IMR-90 (cell line): ENCODE measurements around the gene MIOX. TPM values are rescaled to one million over a fixed set of nuclear protein-coding genes. Genes with fewer than 3 reads are reported as not detected.

ENCODE experiments used
- ATAC-seq: fragments of 200-7000 bp; cut with Tn5 transposase; 2 replicates; pipeline ENCODE4 v1.9.1; 2020; ENCODE audit warnings: low read depth, mild to moderate bottlenecking, moderate library complexity
- BruUV-seq: library from RNA; stranded (reverse); fragments of 400-500 nt; replicated peaks from 2 replicates; lab custom pipeline; 2021; lab: Mats Ljungman, UMichigan
- CTCF ChIA-PET: fragments of 300-600 bp; formaldehyde crosslinking; extraction: SDS; loops from one replicate; lab custom pipeline; 2021; ENCODE audit warnings: antibody characterized with exemption; lab: Yijun Ruan, JAX
- POLR2A ChIA-PET: fragments of 300-600 bp; sonication (Branson Sonifier 250); formaldehyde crosslinking; loops from one replicate; lab custom pipeline; 2022; ENCODE audit warnings: antibody characterized with exemption; ENCODE audit not compliant: unreplicated experiment; lab: Charles Lee
- DNase-seq: peaks from one replicate; pipeline ENCODE4 v3.0.0; 2013
- H2AFZ ChIP-seq: replicated peaks from 2 replicates; pipeline ENCODE3; 2013; ENCODE audit warnings: low read length, mild to moderate bottlenecking; ENCODE audit not compliant: poor library complexity
- H2AK5ac ChIP-seq: 2 replicates; pipeline ENCODE4 v1.6.1; 2013; ENCODE audit warnings: low read depth, low read length, inconsistent platforms
- H2AK9ac ChIP-seq: replicated peaks from 2 replicates; pipeline ENCODE3; 2013; ENCODE audit warnings: mild to moderate bottlenecking, low read depth, low read length, moderate library complexity; ENCODE audit not compliant: poor library complexity
- H2BK120ac ChIP-seq: 2 replicates; pipeline ENCODE4 v1.6.1; 2013; ENCODE audit warnings: low read depth, low read length, inconsistent platforms
- H2BK15ac ChIP-seq: 3 replicates; pipeline ENCODE4 v1.6.1; 2013; ENCODE audit warnings: low read depth, low read length, inconsistent platforms
- H2BK20ac ChIP-seq: 2 replicates; pipeline ENCODE4 v1.6.1; 2013; ENCODE audit warnings: low read depth, mild to moderate bottlenecking, inconsistent platforms, low read length, moderate library complexity
- H2BK5ac ChIP-seq: 2 replicates; pipeline ENCODE4 v1.6.1; 2013; ENCODE audit warnings: mild to moderate bottlenecking, low read depth, low read length, inconsistent platforms; ENCODE audit not compliant: poor library complexity, severe bottlenecking
- H3K14ac ChIP-seq: replicated peaks from 2 replicates; pipeline ENCODE4 v1.6.1; 2013; ENCODE audit warnings: low read depth, low read length, inconsistent platforms
- H3K18ac ChIP-seq: 2 replicates; pipeline ENCODE4 v1.6.1; 2013; ENCODE audit warnings: low read depth, low read length, control low read depth
- H3K23ac ChIP-seq: 2 replicates; pipeline ENCODE4 v1.6.1; 2013; ENCODE audit warnings: low read depth, low read length, inconsistent platforms
- H3K27ac ChIP-seq: 2 replicates; pipeline ENCODE4 v1.5.1; 2013; ENCODE audit warnings: mild to moderate bottlenecking, control low read depth, low read length; ENCODE audit not compliant: insufficient read depth
- H3K27me3 ChIP-seq: 2 replicates; pipeline ENCODE4 v1.6.1; 2013; ENCODE audit warnings: low read length; ENCODE audit not compliant: control insufficient read depth, insufficient read depth
- H3K36me3 ChIP-seq: 2 replicates; pipeline ENCODE4 v1.6.1; 2013; ENCODE audit warnings: low read length, mixed read lengths; ENCODE audit not compliant: control insufficient read depth, insufficient read depth
- H3K4ac ChIP-seq: 2 replicates; pipeline ENCODE4 v1.6.1; 2013; ENCODE audit warnings: low read depth, low read length, inconsistent platforms
- H3K4me1 ChIP-seq: 2 replicates; pipeline ENCODE4 v1.6.1; 2013; ENCODE audit warnings: low read length, mixed read lengths; ENCODE audit not compliant: control insufficient read depth, insufficient read depth
- H3K4me2 ChIP-seq: 2 replicates; pipeline ENCODE4 v1.6.1; 2013; ENCODE audit warnings: low read depth, mild to moderate bottlenecking, control low read depth, low read length, moderate library complexity
- H3K4me3 ChIP-seq: 2 replicates; pipeline ENCODE4 v1.5.1; 2013; ENCODE audit warnings: low read depth, mild to moderate bottlenecking, control low read depth, low read length, moderate library complexity; ENCODE audit not compliant: insufficient read depth
- H3K56ac ChIP-seq: 2 replicates; pipeline ENCODE4 v1.6.1; 2013; ENCODE audit warnings: low read length, inconsistent platforms; ENCODE audit not compliant: insufficient read depth; ENCODE audit errors: extremely low read depth
- H3K79me1 ChIP-seq, 2 experiments: 2 replicates each; pipeline ENCODE4 v1.6.1; 2013; ENCODE audit warnings: low read length in 2 of 2, inconsistent platforms in 1 of 2, low read depth in 1 of 2
- H3K9ac ChIP-seq: 2 replicates; pipeline ENCODE4 v1.6.1; 2013; ENCODE audit warnings: low read depth, low read length, control low read depth
- H3K9me1 ChIP-seq: 2 replicates; pipeline ENCODE4 v1.6.1; 2013; ENCODE audit warnings: low read length, inconsistent platforms; ENCODE audit not compliant: insufficient read depth
- H3K9me3 ChIP-seq: 2 replicates; pipeline ENCODE4 v1.6.1; 2013; ENCODE audit warnings: low read length; ENCODE audit not compliant: control insufficient read depth, insufficient read depth
- H4K20me1 ChIP-seq: 2 replicates; pipeline ENCODE4 v1.6.1; 2013; ENCODE audit warnings: low read length, inconsistent platforms; ENCODE audit not compliant: insufficient read depth
- H4K5ac ChIP-seq: 2 replicates; pipeline ENCODE4 v1.6.1; 2013; ENCODE audit warnings: mild to moderate bottlenecking, low read depth, low read length, control low read depth
- H4K8ac ChIP-seq, 2 experiments: 2 replicates each; pipeline ENCODE4 v1.6.1; 2013; ENCODE audit warnings: low read depth in 2 of 2, low read length in 2 of 2, control low read depth in 1 of 2, inconsistent platforms in 1 of 2
- H4K91ac ChIP-seq: 2 replicates; pipeline ENCODE4 v1.6.1; 2013; ENCODE audit warnings: low read depth, low read length, inconsistent platforms; ENCODE audit not compliant: insufficient read depth
- BHLHE40 ChIP-seq: fragments of 150-350 bp; IDR thresholded peaks from 2 replicates; pipeline ENCODE4 v1.6.1; 2016; ENCODE audit warnings: mild to moderate bottlenecking, low read depth, low read length
- ELK1 ChIP-seq: fragments of 150-350 bp; IDR thresholded peaks from 2 replicates; pipeline ENCODE4 v1.6.1; 2016; ENCODE audit warnings: low read depth, mild to moderate bottlenecking, low read length, moderate library complexity, borderline replicate concordance
- MAZ ChIP-seq: IDR thresholded peaks from 2 replicates; pipeline ENCODE4 v1.6.1; 2012; ENCODE audit warnings: low read depth, mild to moderate bottlenecking, low read length, improper control_type of control experiment, moderate library complexity, borderline replicate concordance
- POLR2A ChIP-seq: IDR thresholded peaks from 2 replicates; pipeline ENCODE4 v1.6.1; 2012; ENCODE audit warnings: mild to moderate bottlenecking, low read depth, low read length
- SMC3 ChIP-seq: fragments of 150-350 bp; IDR thresholded peaks from 2 replicates; pipeline ENCODE4 v1.6.1; 2016; ENCODE audit warnings: low read depth, mild to moderate bottlenecking, antibody characterized with exemption, low read length, moderate library complexity
- WGBS, 2 experiments: methylation state at CpG; one replicate each; pipeline versions ENCODE4 v1.1.5 to v1.1.7; 2013; ENCODE audit warnings: missing lambda C conversion rate in 2 of 2; ENCODE audit not compliant: insufficient read length in 1 of 2; ENCODE audit errors: extremely low coverage in 2 of 2; 5-methylcytosine and 5-hydroxymethylcytosine counted together
- dilution Hi-C: fragments of 300-500 bp; cut with HindIII; formaldehyde crosslinking; loops from one replicate; pipeline ENCODE4 v1.14.3; 2018; ENCODE audit warnings: low sequenced_read_pairs; ENCODE audit not compliant: unreplicated experiment
- in situ Hi-C: fragments of 300-500 bp; cut with MboI; formaldehyde crosslinking; loops from 3 replicates; pipeline ENCODE4 v1.14.3; 2019; ENCODE audit warnings: low sequenced_read_pairs, inconsistent platforms, mixed read lengths
- intact Hi-C: fragments of 100-400 bp; cut with micrococcal nuclease; formaldehyde crosslinking; loops from 2 replicates; pipeline ENCODE4 v1.10.0; 2022
- polyA plus RNA-seq, 3 experiments: library from polyadenylated mRNA; depleted of rRNA; stranded (reverse); fragments of >200 nt; gene quantifications; 2 replicates each; pipeline ENCODE4 v1.2.3, GENCODE V29; 2012; ENCODE audit warnings: low replicate concordance in 1 of 3
- total RNA-seq: library from RNA; depleted of rRNA; stranded (reverse); fragments of >200 nt; gene quantifications from 2 replicates; pipeline ENCODE4 v1.2.3, GENCODE V29; 2012

Gene MIOX
- total and polyA plus RNA-seq, 2 of the 4 experiments (the other 2 are of a cell fraction) = not detected

- Histone ChIP-seq H3K9ac (no peak overlapping the region), H3K36me3 (peaks cover 91% of the 10 kb centered on the region), H3K27ac (no peak overlapping the region), H3K79me1 (no peaks in the 10 kb centered on the region), H3K4me3 (no peak overlapping the region), H2AK9ac (no peak overlapping the region), H2BK15ac (no peak overlapping the region), H4K8ac (no peak overlapping the region), H3K9me3 (no peaks in the 10 kb centered on the region), H3K4me1 (no peaks in the 10 kb centered on the region), H2BK20ac (no peak overlapping the region), H2AFZ (no peak overlapping the region), H3K14ac (no peak overlapping the region), H3K23ac (no peak overlapping the region), H4K5ac (no peak overlapping the region), H3K4ac (no peak overlapping the region), H3K9me1 (no peaks in the 10 kb centered on the region), H4K20me1 (peaks cover 8% of the 10 kb centered on the region; the same call in 1 of the 2 replicates), H3K18ac (no peak overlapping the region), H4K91ac (no peak overlapping the region), H3K56ac (no peak overlapping the region), H2BK120ac (no peak overlapping the region), H3K27me3 (no peaks in the 10 kb centered on the region), H2BK5ac (no peak overlapping the region), H2AK5ac (no peak overlapping the region), H3K4me2 (no peak overlapping the region)
- ChIA-PET POLR2A (no interaction called here), CTCF (interaction anchor here (0.6 kb wide), 1 partner anchor 160 kb away, joined by 3 read pairs; no protein-coding TSS in a partner anchor)
- intact Hi-C loops (no loop called here), in situ Hi-C loops (no loop called here), dilution Hi-C loops (no loop called here)
- no TSS peak for BruUV-seq
- no peak for DNase-seq
- ATAC-seq = no peak
- TF ChIP-seq POLR2A = no peak
- TF ChIP-seq MAZ = no peak
- no peak for TF ChIP-seq SMC3
- no peak for TF ChIP-seq ELK1
- TF ChIP-seq BHLHE40 = no peak
- WGBS, 2 experiments = 96% methylated on average over 13 of the region's 41 CpGs; no CpG with 5 or more reads in 1 of the 2 experiments
Measured at GRCh38 chr22:50459496-50460140, 27.0 kb upstream of the MIOX start.
